ENCODE data around the gene ABTB2.

DNA sequence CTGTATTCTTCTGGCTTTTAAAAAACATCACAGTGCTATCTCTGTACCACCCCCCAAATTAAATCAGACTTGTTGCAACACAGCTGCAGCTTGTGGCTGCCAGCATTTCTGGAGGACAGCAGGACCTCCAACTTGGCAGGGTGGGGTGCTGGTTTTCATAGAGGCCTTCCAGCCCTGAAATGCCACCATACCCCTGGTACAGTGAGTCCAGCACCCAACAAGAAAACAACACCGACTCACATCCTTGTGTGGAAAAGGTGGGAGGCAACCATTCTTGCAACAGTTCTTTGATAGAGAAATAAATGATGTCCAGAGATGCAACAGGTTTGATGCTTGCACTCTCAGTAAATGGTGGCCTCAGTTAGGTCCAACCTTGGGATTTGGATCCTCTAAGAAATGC, 96.0 kb downstream of the ABTB2 start:
- TF ChIP-seq, protein P1, sequence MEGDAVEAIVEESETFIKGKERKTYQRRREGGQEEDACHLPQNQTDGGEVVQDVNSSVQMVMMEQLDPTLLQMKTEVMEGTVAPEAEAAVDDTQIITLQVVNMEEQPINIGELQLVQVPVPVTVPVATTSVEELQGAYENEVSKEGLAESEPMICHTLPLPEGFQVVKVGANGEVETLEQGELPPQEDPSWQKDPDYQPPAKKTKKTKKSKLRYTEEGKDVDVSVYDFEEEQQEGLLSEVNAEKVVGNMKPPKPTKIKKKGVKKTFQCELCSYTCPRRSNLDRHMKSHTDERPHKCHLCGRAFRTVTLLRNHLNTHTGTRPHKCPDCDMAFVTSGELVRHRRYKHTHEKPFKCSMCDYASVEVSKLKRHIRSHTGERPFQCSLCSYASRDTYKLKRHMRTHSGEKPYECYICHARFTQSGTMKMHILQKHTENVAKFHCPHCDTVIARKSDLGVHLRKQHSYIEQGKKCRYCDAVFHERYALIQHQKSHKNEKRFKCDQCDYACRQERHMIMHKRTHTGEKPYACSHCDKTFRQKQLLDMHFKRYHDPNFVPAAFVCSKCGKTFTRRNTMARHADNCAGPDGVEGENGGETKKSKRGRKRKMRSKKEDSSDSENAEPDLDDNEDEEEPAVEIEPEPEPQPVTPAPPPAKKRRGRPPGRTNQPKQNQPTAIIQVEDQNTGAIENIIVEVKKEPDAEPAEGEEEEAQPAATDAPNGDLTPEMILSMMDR (conservative IDR thresholded peaks at IDR 0.05; ENCODE audit: low read length), result no peak
- TF ChIP-seq EZH2phosphoT487 (IDR thresholded peaks at IDR 0.05; ENCODE audit: borderline replicate concordance, low read depth, low read length), result no peak
